Endodermal cell (in vitro differentiated cells): ENCODE measurements around the gene RNF181. TPM values are rescaled to one million over a fixed set of nuclear protein-coding genes. Genes with fewer than 3 reads are reported as not detected.
A peak's percentile ranks its signal among the peaks of the same experiment; 100 is the strongest.

ENCODE experiments used
- DNase-seq: peaks from one replicate; pipeline ENCODE4 v3.0.0-alpha.2; 2017
- H3K27ac ChIP-seq: 2 replicates; pipeline ENCODE4 v1.5.1; 2013; ENCODE audit warnings: mild to moderate bottlenecking, low read depth, low read length, moderate library complexity
- H3K27me3 ChIP-seq: 2 replicates; pipeline ENCODE4 v1.6.1; 2013; ENCODE audit warnings: mild to moderate bottlenecking, low read length, moderate library complexity; ENCODE audit not compliant: insufficient read depth, control insufficient read depth, poor library complexity, severe bottlenecking
- H3K36me3 ChIP-seq: 2 replicates; pipeline ENCODE4 v1.7.0; 2013; ENCODE audit warnings: mild to moderate bottlenecking, low read length, moderate library complexity; ENCODE audit not compliant: control insufficient read depth, insufficient read depth
- H3K4me1 ChIP-seq: one replicate; pipeline ENCODE4 v1.7.0; 2013; ENCODE audit warnings: low read length; ENCODE audit not compliant: control insufficient read depth, insufficient read depth
- H3K4me3 ChIP-seq: 2 replicates; pipeline ENCODE4 v1.5.1; 2013; ENCODE audit warnings: mild to moderate bottlenecking, low read length, moderate library complexity
- H3K9ac ChIP-seq: 2 replicates; pipeline ENCODE4 v1.6.1; 2013; ENCODE audit warnings: mild to moderate bottlenecking, low read length, moderate library complexity; ENCODE audit not compliant: poor library complexity, severe bottlenecking; ENCODE audit errors: extremely low read depth
- H3K9me3 ChIP-seq: 2 replicates; pipeline ENCODE4 v1.6.1; 2013; ENCODE audit warnings: mild to moderate bottlenecking, low read length, moderate library complexity; ENCODE audit not compliant: control insufficient read depth
- H3K27ac Mint-ChIP-seq: 2 replicates; pipeline ENCODE4 v1.8.0; 2020; ENCODE audit warnings: mixed read lengths
- H3K27me3 Mint-ChIP-seq: 2 replicates; pipeline ENCODE4 v1.8.0; 2021; ENCODE audit warnings: mild to moderate bottlenecking, mixed read lengths; ENCODE audit not compliant: insufficient read depth
- H3K36me3 Mint-ChIP-seq: 2 replicates; pipeline ENCODE4 v1.8.0; 2020; ENCODE audit warnings: low read depth, mixed read lengths
- H3K4me1 Mint-ChIP-seq: 2 replicates; pipeline ENCODE4 v1.8.0; 2020; ENCODE audit warnings: mixed read lengths
- H3K4me3 Mint-ChIP-seq: 2 replicates; pipeline ENCODE4 v1.8.0; 2020; ENCODE audit warnings: mild to moderate bottlenecking, moderate library complexity, mixed read lengths
- H3K9me3 Mint-ChIP-seq: 2 replicates; pipeline ENCODE4 v1.8.0; 2020; ENCODE audit warnings: mild to moderate bottlenecking, mixed read lengths
- CTCF ChIP-seq: fragments of 200-600 bp; sonication (generic); conservative IDR thresholded peaks from 2 replicates; pipeline ENCODE4 v1.5.0; 2021; ENCODE audit warnings: antibody characterized with exemption, mild to moderate bottlenecking
- WGBS, 2 experiments: methylation state at CpG; one replicate each; pipeline versions ENCODE4 v1.1.5 to v1.1.7; 2013; ENCODE audit warnings: missing lambda C conversion rate in 2 of 2, mixed read lengths in 1 of 2; ENCODE audit not compliant: insufficient coverage in 1 of 2, insufficient read length in 1 of 2; 5-methylcytosine and 5-hydroxymethylcytosine counted together
- total RNA-seq, 2 donors: library from RNA; stranded (reverse); fragmentation: NEBNext Ultra II Directional in 1 of 2; extraction: Animal tissue kit (Norgen Biotek cat#: 25700) in 1 of 2; gene quantifications; 2 replicates in 1 of 2; 3 replicates in 1 of 2; pipeline ENCODE4 v1.2.1, GENCODE V29; 2021

The RNF181 gene
- total RNA-seq, 2 donors from 2014 or later, result 113 to 118 TPM

GRCh38 chr2:85594715-85595300, 737 bp upstream of the RNF181 start:
- no peaks in the 10 kb centered on the region for H3K9me3 ChIP-seq
- no peaks in the 10 kb centered on the region for H3K27me3 ChIP-seq
- TF ChIP-seq CTCF, result no peak
- peak overlapping the region; percentile 91 for H3K4me3 ChIP-seq
- peaks cover 11% of the 10 kb centered on the region for H3K4me1 ChIP-seq
- Mint-ChIP-seq H3K4me3 (peak overlapping the region; percentile 99), H3K27me3 (no peaks in the 10 kb centered on the region), H3K27ac (peak overlapping the region; percentile 95), H3K4me1 (peaks cover 32% of the 10 kb centered on the region), H3K36me3 (peaks cover 26% of the 10 kb centered on the region), H3K9me3 (no peaks in the 10 kb centered on the region)
- 30 to 32% methylated on average over 9 to 13 of the region's 13 CpGs for WGBS, 2 experiments
- peaks cover 30% of the 10 kb centered on the region for H3K36me3 ChIP-seq
- peak overlapping the region; percentile 75 for H3K9ac ChIP-seq
- no peak for DNase-seq
- peak overlapping the region; percentile 65 for H3K27ac ChIP-seq

- H3K4me3 Mint-ChIP-seq, result peak overlapping the region; percentile 99
- H3K4me1 Mint-ChIP-seq, result peaks cover 21% of the 10 kb centered on the region
- Histone ChIP-seq H3K27me3 (no peaks in the 10 kb centered on the region), H3K4me1 (peaks cover 8% of the 10 kb centered on the region), H3K36me3 (peaks cover 30% of the 10 kb centered on the region), H3K27ac (no peak overlapping the region), H3K9ac (peak overlapping the region; percentile 75), H3K9me3 (no peaks in the 10 kb centered on the region), H3K4me3 (peak overlapping the region; percentile 91)
- DNase-seq, result no peak
- no peak for TF ChIP-seq CTCF
- peaks cover 26% of the 10 kb centered on the region for H3K36me3 Mint-ChIP-seq
- H3K27me3 Mint-ChIP-seq, result no peaks in the 10 kb centered on the region
- WGBS, 2 experiments, result 9 to 21% methylated on average over 5 to 10 of the region's 10 CpGs
- H3K27ac Mint-ChIP-seq, result peak overlapping the region; percentile 95
- no peaks in the 10 kb centered on the region for H3K9me3 Mint-ChIP-seq
Measured at GRCh38 chr2:85596026-85596333, 435 bp downstream of the RNF181 start.

GRCh38 chr2:85596486-85597143, 1.1 kb downstream of the RNF181 start:
- 80 to 86% methylated on average over 1 to 3 of the region's 3 CpGs for WGBS, 2 experiments
- no peak overlapping the region for H3K27ac Mint-ChIP-seq
- TF ChIP-seq CTCF, result no peak
- peaks cover 8% of the 10 kb centered on the region for H3K4me1 ChIP-seq
- H3K9ac ChIP-seq, result peak overlapping the region; percentile 75
- no peaks in the 10 kb centered on the region for H3K27me3 Mint-ChIP-seq
- H3K27me3 ChIP-seq, result no peaks in the 10 kb centered on the region
- peaks cover 21% of the 10 kb centered on the region for H3K4me1 Mint-ChIP-seq
- no peaks in the 10 kb centered on the region for H3K9me3 ChIP-seq
- peak overlapping the region; percentile 91 for H3K4me3 ChIP-seq
- H3K4me3 Mint-ChIP-seq, result peak overlapping the region; percentile 99
- H3K9me3 Mint-ChIP-seq, result no peaks in the 10 kb centered on the region
- DNase-seq, result no peak
- peaks cover 30% of the 10 kb centered on the region for H3K36me3 ChIP-seq
- peaks cover 26% of the 10 kb centered on the region for H3K36me3 Mint-ChIP-seq
- H3K27ac ChIP-seq, result no peak overlapping the region
